Body of pancreas (tissue), 4 donors: ENCODE data around the gene FMNL2.

ENCODE experiments used
- POLR2A ChIP-seq, 3 donors: fragments of 450-650 bp; IDR thresholded peaks; one replicate each; pipeline ENCODE4 v1.6.1; 2016; ENCODE audit warnings: antibody characterized with exemption in 3 of 3, mild to moderate bottlenecking in 2 of 3
- TF ChIP-seq, protein P1 (sequence below), 7 experiments: fragments of 450-650 bp in 4 of 7; fragments of 200-600 bp in 3 of 7; sonication (generic) in 3 of 7; IDR thresholded peaks; one replicate each; pipeline ENCODE4 v1.5.1; 2016 to 2019; ENCODE audit warnings: antibody characterized with exemption in 7 of 7

DNA sequence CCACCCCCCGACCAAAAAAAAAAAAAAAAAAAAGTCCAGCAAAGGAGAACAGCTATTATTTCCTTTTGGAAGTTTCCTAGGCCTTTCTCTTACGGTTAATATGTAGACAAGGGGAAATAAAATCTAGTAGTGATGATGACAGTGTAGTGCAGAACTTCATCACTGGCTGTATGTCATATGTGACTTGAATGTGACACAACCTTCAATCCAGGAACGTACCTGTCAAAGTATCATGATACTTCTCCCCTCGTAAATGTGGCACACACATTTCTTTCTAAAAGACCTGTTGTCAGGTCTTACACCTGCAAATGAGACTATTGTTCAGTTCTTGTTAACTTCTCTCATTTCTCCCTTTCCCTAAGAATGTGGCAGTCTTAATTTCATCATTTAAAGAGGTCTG lies 208.7 kb downstream of the FMNL2 start:
- TF ChIP-seq, protein P1, sequence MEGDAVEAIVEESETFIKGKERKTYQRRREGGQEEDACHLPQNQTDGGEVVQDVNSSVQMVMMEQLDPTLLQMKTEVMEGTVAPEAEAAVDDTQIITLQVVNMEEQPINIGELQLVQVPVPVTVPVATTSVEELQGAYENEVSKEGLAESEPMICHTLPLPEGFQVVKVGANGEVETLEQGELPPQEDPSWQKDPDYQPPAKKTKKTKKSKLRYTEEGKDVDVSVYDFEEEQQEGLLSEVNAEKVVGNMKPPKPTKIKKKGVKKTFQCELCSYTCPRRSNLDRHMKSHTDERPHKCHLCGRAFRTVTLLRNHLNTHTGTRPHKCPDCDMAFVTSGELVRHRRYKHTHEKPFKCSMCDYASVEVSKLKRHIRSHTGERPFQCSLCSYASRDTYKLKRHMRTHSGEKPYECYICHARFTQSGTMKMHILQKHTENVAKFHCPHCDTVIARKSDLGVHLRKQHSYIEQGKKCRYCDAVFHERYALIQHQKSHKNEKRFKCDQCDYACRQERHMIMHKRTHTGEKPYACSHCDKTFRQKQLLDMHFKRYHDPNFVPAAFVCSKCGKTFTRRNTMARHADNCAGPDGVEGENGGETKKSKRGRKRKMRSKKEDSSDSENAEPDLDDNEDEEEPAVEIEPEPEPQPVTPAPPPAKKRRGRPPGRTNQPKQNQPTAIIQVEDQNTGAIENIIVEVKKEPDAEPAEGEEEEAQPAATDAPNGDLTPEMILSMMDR (IDR thresholded peaks at IDR 0.05): no peak
- TF ChIP-seq POLR2A (IDR thresholded peaks at IDR 0.05): no peak
